Vagina (tissue), 2 donors: Measurements from ENCODE around the gene HEATR5A.

Experiments
- CTCF ChIP-seq, 3 experiments: fragments of 450-650 bp in 2 of 3; fragments of 200-600 bp in 1 of 3; sonication (generic) in 1 of 3; IDR thresholded peaks; one replicate each; pipeline ENCODE4 v1.5.1; 2017 to 2019; ENCODE audit warnings: antibody characterized with exemption in 3 of 3, mild to moderate bottlenecking in 2 of 3, moderate library complexity in 2 of 3
- POLR2AphosphoS5 ChIP-seq, 2 donors: sonication (generic); formaldehyde crosslinking; IDR thresholded peaks; one replicate each; pipeline ENCODE4 v1.9.0; 2017; ENCODE audit warnings: antibody characterized with exemption in 2 of 2, mild to moderate bottlenecking in 2 of 2, low read depth in 1 of 2; ENCODE audit not compliant: insufficient read depth in 1 of 2

DNA sequence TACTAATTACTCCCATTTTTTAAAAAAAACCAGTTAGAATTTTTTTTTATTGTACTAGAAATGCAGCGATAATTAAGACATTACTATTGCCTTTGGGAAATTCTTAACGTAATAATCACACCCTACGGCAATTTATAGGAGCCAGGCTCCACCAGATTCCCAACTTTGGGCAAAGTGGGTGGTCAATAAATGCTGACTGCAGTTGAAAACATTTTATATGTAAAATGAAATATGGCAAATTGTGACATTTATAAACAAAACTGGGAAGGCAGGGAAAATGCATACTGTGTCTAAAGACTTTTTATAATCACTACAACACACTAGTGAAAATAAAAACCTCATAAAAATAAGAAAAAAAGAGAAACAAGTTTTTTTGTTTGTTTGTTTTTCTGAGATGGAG lies 119.5 kb downstream of the HEATR5A start:
- TF ChIP-seq CTCF (IDR thresholded peaks at IDR 0.05) = no peak
- TF ChIP-seq POLR2AphosphoS5 (IDR thresholded peaks at IDR 0.05; ENCODE audit: insufficient read depth in 1 of 2, low read depth in 1 of 2) = no peak
